ENCODE measurements around the gene LIMK2.
"Not testable (repeated sequence)": the region's sequence is repeated elsewhere in the genome, so short reads cannot be mapped to it uniquely, and the experiment has no call there.

Gene LIMK2

GRCh38 chr22:31244046-31244942 is 32.2 kb downstream of the LIMK2 start:
- Histone ChIP-seq H3K27ac (ENCODE audit: low read depth, low read length, severe bottlenecking) (peak overlapping the region; percentile 99), H3K36me3 (ENCODE audit: control insufficient read depth, insufficient read depth, low read length) (no peaks in the 10 kb centered on the region), H3K4me1 (ENCODE audit: control insufficient read depth, insufficient read depth, low read length, poor library complexity, severe bottlenecking) (peaks cover 83% of the 10 kb centered on the region), H3K4me3 (ENCODE audit: extremely low read depth, insufficient read depth, low read length, poor library complexity, severe bottlenecking) (no peak overlapping the region), H3K9me3 (ENCODE audit: control insufficient read depth, low read length) (no peaks in the 10 kb centered on the region)
- WGBS, 2 experiments (ENCODE audit: insufficient coverage in 2 of 2): 25 to 33% methylated on average over 4 to 6 of the region's 9 CpGs

GRCh38 chr22:31244943-31245451 is 32.9 kb downstream of the LIMK2 start:
- 97 to 100% methylated on average over 3 to 6 of the region's 7 CpGs for WGBS, 2 experiments (ENCODE audit: insufficient coverage in 2 of 2)
- peak overlapping the region; percentile 99 for H3K27ac ChIP-seq (ENCODE audit: low read depth, low read length, severe bottlenecking)

GRCh38 chr22:31245998-31246397 is 33.9 kb downstream of the LIMK2 start:
- peak overlapping the region; percentile 73 for H3K27ac ChIP-seq (ENCODE audit: low read depth, low read length, severe bottlenecking)
- not testable (repeated sequence) for H3K4me3 ChIP-seq (ENCODE audit: extremely low read depth, insufficient read depth, low read length, poor library complexity, severe bottlenecking); H3K36me3 ChIP-seq (ENCODE audit: control insufficient read depth, insufficient read depth, low read length); H3K9me3 ChIP-seq (ENCODE audit: control insufficient read depth, low read length)
- WGBS, 2 experiments (ENCODE audit: insufficient coverage in 2 of 2): 93 to 100% methylated on average over 2 to 3 of the region's 12 CpGs
- peaks cover 83% of the 10 kb centered on the region for H3K4me1 ChIP-seq (ENCODE audit: control insufficient read depth, insufficient read depth, low read length, poor library complexity, severe bottlenecking)

More at GRCh38 chr22:31244943-31245451, 32.9 kb downstream of the LIMK2 start:
- H3K4me1 ChIP-seq (ENCODE audit: control insufficient read depth, insufficient read depth, low read length, poor library complexity, severe bottlenecking): peaks cover 83% of the 10 kb centered on the region
- H3K36me3 ChIP-seq (ENCODE audit: control insufficient read depth, insufficient read depth, low read length): no peaks in the 10 kb centered on the region
- H3K9me3 ChIP-seq (ENCODE audit: control insufficient read depth, low read length): no peaks in the 10 kb centered on the region
- no peak overlapping the region for H3K4me3 ChIP-seq (ENCODE audit: extremely low read depth, insufficient read depth, low read length, poor library complexity, severe bottlenecking)

GRCh38 chr22:31246687-31247086 is 34.6 kb downstream of the LIMK2 start:
- Histone ChIP-seq H3K9me3 (ENCODE audit: control insufficient read depth, low read length) (no peaks in the 10 kb centered on the region), H3K27ac (ENCODE audit: low read depth, low read length, severe bottlenecking) (peak overlapping the region; percentile 73), H3K36me3 (ENCODE audit: control insufficient read depth, insufficient read depth, low read length) (peaks cover 5% of the 10 kb centered on the region), H3K4me1 (ENCODE audit: control insufficient read depth, insufficient read depth, low read length, poor library complexity, severe bottlenecking) (peaks cover 83% of the 10 kb centered on the region), H3K4me3 (ENCODE audit: extremely low read depth, insufficient read depth, low read length, poor library complexity, severe bottlenecking) (no peak overlapping the region)
- 100% methylated on average over 1 of the region's 2 CpGs for WGBS, 2 experiments (ENCODE audit: insufficient coverage in 2 of 2)

- Histone ChIP-seq H3K4me3 (ENCODE audit: extremely low read depth, insufficient read depth, low read length, poor library complexity, severe bottlenecking) (no peak overlapping the region), H3K36me3 (ENCODE audit: control insufficient read depth, insufficient read depth, low read length) (peaks cover 11% of the 10 kb centered on the region), H3K27ac (ENCODE audit: low read depth, low read length, severe bottlenecking) (peak overlapping the region; percentile 73), H3K4me1 (ENCODE audit: control insufficient read depth, insufficient read depth, low read length, poor library complexity, severe bottlenecking) (peaks cover 76% of the 10 kb centered on the region), H3K9me3 (ENCODE audit: control insufficient read depth, low read length) (no peaks in the 10 kb centered on the region)
- WGBS, 2 experiments (ENCODE audit: insufficient coverage in 2 of 2): 85 to 100% methylated on average over 1 of the region's 1 CpG
Measured at GRCh38 chr22:31247726-31248125, 35.6 kb downstream of the LIMK2 start.

GRCh38 chr22:31248138-31248745 is 36.1 kb downstream of the LIMK2 start:
- peaks cover 16% of the 10 kb centered on the region for H3K36me3 ChIP-seq (ENCODE audit: control insufficient read depth, insufficient read depth, low read length)
- peak overlapping the region; percentile 49 for H3K4me3 ChIP-seq (ENCODE audit: extremely low read depth, insufficient read depth, low read length, poor library complexity, severe bottlenecking)
- peak overlapping the region; percentile 73 for H3K27ac ChIP-seq (ENCODE audit: low read depth, low read length, severe bottlenecking)
- H3K9me3 ChIP-seq (ENCODE audit: control insufficient read depth, low read length): no peaks in the 10 kb centered on the region
- WGBS, 2 experiments (ENCODE audit: insufficient coverage in 2 of 2): 28 to 40% methylated on average over 12 to 14 of the region's 17 CpGs
- H3K4me1 ChIP-seq (ENCODE audit: control insufficient read depth, insufficient read depth, low read length, poor library complexity, severe bottlenecking): peaks cover 71% of the 10 kb centered on the region

- WGBS, 2 experiments (ENCODE audit: insufficient coverage in 2 of 2): 84 to 88% methylated on average over 7 of the region's 9 CpGs
- Histone ChIP-seq H3K4me1 (ENCODE audit: control insufficient read depth, insufficient read depth, low read length, poor library complexity, severe bottlenecking) (peaks cover 68% of the 10 kb centered on the region), H3K4me3 (ENCODE audit: extremely low read depth, insufficient read depth, low read length, poor library complexity, severe bottlenecking) (peak overlapping the region; percentile 49), H3K27ac (ENCODE audit: low read depth, low read length, severe bottlenecking) (peak overlapping the region; percentile 73), H3K9me3 (ENCODE audit: control insufficient read depth, low read length) (no peaks in the 10 kb centered on the region), H3K36me3 (ENCODE audit: control insufficient read depth, insufficient read depth, low read length) (peaks cover 20% of the 10 kb centered on the region)
Measured at GRCh38 chr22:31248965-31249958, 37.2 kb downstream of the LIMK2 start.

- Histone ChIP-seq H3K27ac (ENCODE audit: low read depth, low read length, severe bottlenecking) (no peak overlapping the region), H3K9me3 (ENCODE audit: control insufficient read depth, low read length) (no peaks in the 10 kb centered on the region), H3K36me3 (ENCODE audit: control insufficient read depth, insufficient read depth, low read length) (peaks cover 31% of the 10 kb centered on the region), H3K4me1 (ENCODE audit: control insufficient read depth, insufficient read depth, low read length, poor library complexity, severe bottlenecking) (peaks cover 53% of the 10 kb centered on the region), H3K4me3 (ENCODE audit: extremely low read depth, insufficient read depth, low read length, poor library complexity, severe bottlenecking) (no peak overlapping the region)
- 80% methylated on average over 1 of the region's 4 CpGs; no CpG with 5 or more reads in 1 of the 2 experiments for WGBS, 2 experiments (ENCODE audit: insufficient coverage in 2 of 2)
Measured at GRCh38 chr22:31250740-31251600, 38.9 kb downstream of the LIMK2 start.

- 96 to 97% methylated on average over 4 of the region's 4 CpGs for WGBS, 2 experiments (ENCODE audit: insufficient coverage in 2 of 2)
- Histone ChIP-seq H3K4me3 (ENCODE audit: extremely low read depth, insufficient read depth, low read length, poor library complexity, severe bottlenecking) (no peak overlapping the region), H3K36me3 (ENCODE audit: control insufficient read depth, insufficient read depth, low read length) (peaks cover 52% of the 10 kb centered on the region), H3K4me1 (ENCODE audit: control insufficient read depth, insufficient read depth, low read length, poor library complexity, severe bottlenecking) (peaks cover 34% of the 10 kb centered on the region), H3K9me3 (ENCODE audit: control insufficient read depth, low read length) (no peaks in the 10 kb centered on the region), H3K27ac (ENCODE audit: low read depth, low read length, severe bottlenecking) (no peak overlapping the region)
Measured at GRCh38 chr22:31253949-31254348, 41.9 kb downstream of the LIMK2 start.

All from mesodermal cell (in vitro differentiated cells).